ENCODE data around the gene C19orf25. TPM values are rescaled to one million over a fixed set of nuclear protein-coding genes. Genes with fewer than 3 reads are reported as not detected.

The C19orf25 gene
- total and polyA plus RNA-seq, 10 of the 15 experiments (the other 5 are each of a cell fraction or from before 2014, with no cell fraction given) = 1.2 to 67.0 (median 25.6) TPM

DNA sequence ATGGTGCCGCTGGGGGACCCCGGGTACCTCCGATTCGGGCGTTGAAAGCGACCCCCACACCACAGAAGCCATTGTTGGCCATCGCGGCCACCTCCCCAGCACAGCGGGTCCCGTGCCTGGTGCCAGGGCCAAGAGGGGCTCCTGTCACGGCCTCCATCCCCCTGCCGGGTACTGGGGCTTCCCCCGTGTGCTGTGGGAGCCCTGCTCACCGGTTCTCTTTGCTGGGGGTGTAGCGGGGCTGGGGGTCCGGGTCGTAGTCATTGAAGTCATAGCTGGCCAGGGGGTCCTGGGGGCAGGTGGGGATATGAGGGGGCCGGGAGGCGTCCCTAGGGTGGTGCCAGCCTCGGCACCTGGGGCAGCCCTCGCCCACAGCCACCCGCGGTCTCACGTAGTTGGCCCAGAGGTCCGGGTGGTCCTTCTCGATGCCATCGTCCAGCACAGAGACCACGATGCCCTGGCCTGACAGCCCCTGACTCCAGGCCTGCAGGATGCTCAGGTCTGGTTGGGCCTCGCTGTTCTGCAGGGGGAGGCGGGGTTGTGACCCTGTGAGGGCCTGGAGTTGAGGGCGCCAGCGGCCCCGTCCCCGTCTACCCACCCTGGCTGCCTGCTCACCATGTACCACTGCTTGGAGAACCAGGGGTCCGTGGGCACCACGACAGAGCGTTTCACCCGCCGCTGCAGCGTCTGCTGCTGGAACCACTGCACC lies 8.7 kb upstream of the C19orf25 start (continued):
- TF ChIP-seq BCL3 (IDR thresholded peaks at IDR 0.05; ENCODE audit: borderline replicate concordance, insufficient read depth, low read depth, low read length, poor library complexity, severe bottlenecking) = no peak

- POLR2A ChIA-PET = no interaction called here
- Histone ChIP-seq H3K4me3 (no peak overlapping the region), H3K9ac (ENCODE audit: control insufficient read depth, insufficient read depth, low read length) (no peak overlapping the region), H4K20me1 (ENCODE audit: control insufficient read depth, insufficient read depth) (no peaks in the 10 kb centered on the region), H3K27ac (ENCODE audit: control insufficient read depth, insufficient read depth) (no peak overlapping the region), H3K36me3 (ENCODE audit: control insufficient read depth in 2 of 2, insufficient read depth in 2 of 2, low read length in 1 of 2) (no peaks in the 10 kb centered on the region), H2AFZ (ENCODE audit: control insufficient read depth, low read depth, low read length) (no peak overlapping the region), H3K4me1 (ENCODE audit: control insufficient read depth, insufficient read depth, low read length) (no peaks in the 10 kb centered on the region; the same call in 1 of the 2 replicates), H3K79me2 (ENCODE audit: control insufficient read depth, insufficient read depth, low read length) (no peaks in the 10 kb centered on the region), H3K4me2 (ENCODE audit: control insufficient read depth, insufficient read depth) (no peak overlapping the region), H3K27me3 (replicated peaks in 1 of 2; ENCODE audit: control insufficient read depth in 2 of 2, insufficient read depth in 2 of 2, low read length in 1 of 2) (no peaks in the 10 kb centered on the region; a peak in 1 of 4 replicates), H3K9me3 (replicated peaks; ENCODE audit: control insufficient read depth, insufficient read depth, low read length) (no peaks in the 10 kb centered on the region)
- DNase-seq (ENCODE audit: low read depth, low spot score) = no peak
- CTCF ChIA-PET = no interaction called here
- no TSS peak for BruUV-seq (replicated peaks)
- in situ Hi-C loops (cut with MboI) (no loop called here), intact Hi-C loops (cut with micrococcal nuclease; ENCODE audit: unreplicated experiment) (no loop called here)
- TF ChIP-seq, protein P1, sequence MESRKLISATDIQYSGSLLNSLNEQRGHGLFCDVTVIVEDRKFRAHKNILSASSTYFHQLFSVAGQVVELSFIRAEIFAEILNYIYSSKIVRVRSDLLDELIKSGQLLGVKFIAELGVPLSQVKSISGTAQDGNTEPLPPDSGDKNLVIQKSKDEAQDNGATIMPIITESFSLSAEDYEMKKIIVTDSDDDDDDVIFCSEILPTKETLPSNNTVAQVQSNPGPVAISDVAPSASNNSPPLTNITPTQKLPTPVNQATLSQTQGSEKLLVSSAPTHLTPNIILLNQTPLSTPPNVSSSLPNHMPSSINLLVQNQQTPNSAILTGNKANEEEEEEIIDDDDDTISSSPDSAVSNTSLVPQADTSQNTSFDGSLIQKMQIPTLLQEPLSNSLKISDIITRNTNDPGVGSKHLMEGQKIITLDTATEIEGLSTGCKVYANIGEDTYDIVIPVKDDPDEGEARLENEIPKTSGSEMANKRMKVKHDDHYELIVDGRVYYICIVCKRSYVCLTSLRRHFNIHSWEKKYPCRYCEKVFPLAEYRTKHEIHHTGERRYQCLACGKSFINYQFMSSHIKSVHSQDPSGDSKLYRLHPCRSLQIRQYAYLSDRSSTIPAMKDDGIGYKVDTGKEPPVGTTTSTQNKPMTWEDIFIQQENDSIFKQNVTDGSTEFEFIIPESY (IDR thresholded peaks at IDR 0.05) = no peak
- TF ChIP-seq IRF3 (IDR thresholded peaks at IDR 0.05) (no peak), SP1 (IDR thresholded peaks at IDR 0.05; ENCODE audit: low read depth, low read length) (no peak), MLLT1 (IDR thresholded peaks at IDR 0.05) (no peak), NRF1 (conservative IDR thresholded peaks at IDR 0.05; ENCODE audit: low read depth, low read length) (no peak), TARDBP (IDR thresholded peaks at IDR 0.05; ENCODE audit: borderline replicate concordance) (no peak), GATAD2B (conservative IDR thresholded peaks at IDR 0.05; ENCODE audit: low read depth) (no peak), LARP7 (IDR thresholded peaks at IDR 0.05) (no peak), ATF7 (IDR thresholded peaks at IDR 0.05; ENCODE audit: low read depth) (no peak)
- TF ChIP-seq, protein P2, sequence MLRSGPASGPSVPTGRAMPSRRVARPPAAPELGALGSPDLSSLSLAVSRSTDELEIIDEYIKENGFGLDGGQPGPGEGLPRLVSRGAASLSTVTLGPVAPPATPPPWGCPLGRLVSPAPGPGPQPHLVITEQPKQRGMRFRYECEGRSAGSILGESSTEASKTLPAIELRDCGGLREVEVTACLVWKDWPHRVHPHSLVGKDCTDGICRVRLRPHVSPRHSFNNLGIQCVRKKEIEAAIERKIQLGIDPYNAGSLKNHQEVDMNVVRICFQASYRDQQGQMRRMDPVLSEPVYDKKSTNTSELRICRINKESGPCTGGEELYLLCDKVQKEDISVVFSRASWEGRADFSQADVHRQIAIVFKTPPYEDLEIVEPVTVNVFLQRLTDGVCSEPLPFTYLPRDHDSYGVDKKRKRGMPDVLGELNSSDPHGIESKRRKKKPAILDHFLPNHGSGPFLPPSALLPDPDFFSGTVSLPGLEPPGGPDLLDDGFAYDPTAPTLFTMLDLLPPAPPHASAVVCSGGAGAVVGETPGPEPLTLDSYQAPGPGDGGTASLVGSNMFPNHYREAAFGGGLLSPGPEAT (IDR thresholded peaks at IDR 0.05; ENCODE audit: low read depth) = no peak
- RAD21 ChIA-PET (ENCODE audit: unreplicated experiment) = no interaction called here
- no peak for FAIRE-seq
- SMC1A ChIA-PET (ENCODE audit: uncharacterized antibody, unreplicated experiment) = no interaction called here
- ATAC-seq = no peak
- 84% methylated on average over 49 of the region's 56 CpGs for WGBS (ENCODE audit: insufficient coverage, insufficient replicate concordance, low lambda C conversion rate, missing lambda C conversion rate)
Measured at GRCh38 chr19:1486720-1487575, 7.9 kb upstream of the C19orf25 start.

Measured in GM12878 (cell line).